Measurements from ENCODE around the gene FIG4. TPM values are rescaled to one million over a fixed set of nuclear protein-coding genes. Genes with fewer than 3 reads are reported as not detected.
"Not testable (repeated sequence)": the region's sequence is repeated elsewhere in the genome, so short reads cannot be mapped to it uniquely, and the experiment has no call there.

Gene FIG4
- total and polyA plus RNA-seq, 3 donors from 2014 or later: 16.8 to 25.7 (median 19.7) TPM

GRCh38 chr6:109852713-109853112 lies 161.6 kb downstream of the FIG4 start:
- no peak overlapping the region for H3K27ac ChIP-seq
- no peak overlapping the region for H3K4me3 ChIP-seq
- H3K27me3 ChIP-seq: no peaks in the 10 kb centered on the region
- H3K36me3 ChIP-seq (ENCODE audit: low read depth, missing control alignments): no peaks in the 10 kb centered on the region
- no peaks in the 10 kb centered on the region for H3K4me1 ChIP-seq
- DNase-seq: no peak
- H3K9me3 ChIP-seq: no peaks in the 10 kb centered on the region
- WGBS, 2 donors: 81 to 84% methylated on average over 4 of the region's 4 CpGs
- TF ChIP-seq CTCF (IDR thresholded peaks at IDR 0.05) (no peak), POLR2A (IDR thresholded peaks at IDR 0.05) (no peak)
- intact Hi-C loops (cut with DNase I; ENCODE audit: low total_unique reads): no loop called here

GRCh38 chr6:109853426-109853825 lies 162.3 kb downstream of the FIG4 start:
- no peak overlapping the region for H3K27ac ChIP-seq
- WGBS, 2 donors: 63 to 88% methylated on average over 1 of the region's 1 CpG
- no peaks in the 10 kb centered on the region for H3K9me3 ChIP-seq
- no peaks in the 10 kb centered on the region for H3K36me3 ChIP-seq (ENCODE audit: low read depth, missing control alignments)
- H3K4me3 ChIP-seq: no peak overlapping the region
- no peaks in the 10 kb centered on the region for H3K4me1 ChIP-seq
- TF ChIP-seq POLR2A (IDR thresholded peaks at IDR 0.05) (no peak), CTCF (IDR thresholded peaks at IDR 0.05) (no peak)
- DNase-seq: no peak
- H3K27me3 ChIP-seq: no peaks in the 10 kb centered on the region
- intact Hi-C loops (cut with DNase I; ENCODE audit: low total_unique reads): no loop called here

GRCh38 chr6:109853951-109854350 lies 162.9 kb downstream of the FIG4 start:
- Histone ChIP-seq H3K4me1 (no peaks in the 10 kb centered on the region), H3K9me3 (no peaks in the 10 kb centered on the region), H3K4me3 (no peak overlapping the region), H3K27ac (no peak overlapping the region), H3K27me3 (no peaks in the 10 kb centered on the region), H3K36me3 (ENCODE audit: low read depth, missing control alignments) (no peaks in the 10 kb centered on the region)
- no peak for TF ChIP-seq CTCF (IDR thresholded peaks at IDR 0.05)
- TF ChIP-seq POLR2A (IDR thresholded peaks at IDR 0.05): no peak
- DNase-seq: no peak
- 84 to 89% methylated on average over 2 of the region's 2 CpGs for WGBS, 2 donors
- intact Hi-C loops (cut with DNase I; ENCODE audit: low total_unique reads): no loop called here

GRCh38 chr6:109854541-109855308 lies 163.6 kb downstream of the FIG4 start:
- H3K27ac ChIP-seq: no peak overlapping the region
- H3K4me1 ChIP-seq: no peaks in the 10 kb centered on the region
- no peak overlapping the region for H3K4me3 ChIP-seq
- 91 to 96% methylated on average over 8 of the region's 8 CpGs for WGBS, 2 donors
- no peaks in the 10 kb centered on the region for H3K36me3 ChIP-seq (ENCODE audit: low read depth, missing control alignments)
- no peak for TF ChIP-seq CTCF (IDR thresholded peaks at IDR 0.05)
- no peak for TF ChIP-seq POLR2A (IDR thresholded peaks at IDR 0.05)
- intact Hi-C loops (cut with DNase I; ENCODE audit: low total_unique reads): no loop called here
- H3K9me3 ChIP-seq: no peaks in the 10 kb centered on the region
- H3K27me3 ChIP-seq: no peaks in the 10 kb centered on the region
- DNase-seq: no peak

GRCh38 chr6:109855476-109856040 lies 164.5 kb downstream of the FIG4 start:
- WGBS, 2 donors: 94 to 96% methylated on average over 9 of the region's 9 CpGs

More at GRCh38 chr6:109855476-109856040, 164.5 kb downstream of the FIG4 start:
- H3K36me3 ChIP-seq (ENCODE audit: low read depth, missing control alignments); H3K27me3 ChIP-seq; DNase-seq; H3K27ac ChIP-seq; H3K4me3 ChIP-seq; intact Hi-C loops (cut with DNase I; ENCODE audit: low total_unique reads); H3K4me1 ChIP-seq; H3K9me3 ChIP-seq: not testable (repeated sequence)
